Measurements from ENCODE around the gene NPAT. TPM values are rescaled to one million over a fixed set of nuclear protein-coding genes. Genes with fewer than 3 reads are reported as not detected.

Gene NPAT
- total and polyA plus RNA-seq, 2 of the 13 experiments (the other 11 are each of a cell fraction or from before 2014, with no cell fraction given): 4.4 to 11.2 TPM

- TF ChIP-seq RAD51 (IDR thresholded peaks at IDR 0.05; ENCODE audit: borderline replicate concordance) (no peak), ZNF180 (CRISPR knock-in tag; IDR thresholded peaks at IDR 0.05; ENCODE audit: borderline replicate concordance, low read depth) (no peak), ZNF253 (CRISPR knock-in tag; IDR thresholded peaks at IDR 0.05; ENCODE audit: borderline replicate concordance) (peak; percentile 11; the same call in 1 of the 2 replicates), HDAC1 (CRISPR knock-in tag; IDR thresholded peaks at IDR 0.05) (no peak), TERF1 (CRISPR knock-in tag; IDR thresholded peaks at IDR 0.05) (peak; percentile 66; the same call in 1 of the 2 replicates), ZNF883 (CRISPR knock-in tag; IDR thresholded peaks at IDR 0.05; ENCODE audit: not compliant biosample characterization) (no peak), ZMAT3 (CRISPR knock-in tag; conservative IDR thresholded peaks at IDR 0.05) (0 out of 2 replicates have a peak, but pooled peaks have one; percentile 6), ZNF354B (CRISPR knock-in tag; IDR thresholded peaks at IDR 0.05) (peak; percentile 54; the same call in 1 of the 2 replicates), ZNF382 (CRISPR knock-in tag; IDR thresholded peaks at IDR 0.05; ENCODE audit: borderline replicate concordance) (no peak), ZNF337 (CRISPR knock-in tag; IDR thresholded peaks at IDR 0.05; ENCODE audit: borderline replicate concordance, low read depth) (0 out of 2 replicates have a peak, but pooled peaks have one; percentile 28), ZNF20 (CRISPR knock-in tag; IDR thresholded peaks at IDR 0.05) (no peak), SALL2 (CRISPR knock-in tag; IDR thresholded peaks at IDR 0.05) (no peak), ZNF552 (CRISPR knock-in tag; IDR thresholded peaks at IDR 0.05; ENCODE audit: borderline replicate concordance) (peak; percentile 19; the same call in 1 of the 2 replicates), POLR2AphosphoS5 (IDR thresholded peaks at IDR 0.05; ENCODE audit: low read depth, low read length) (peak; percentile 4; the same call in 1 of the 2 replicates), TRIM24 (CRISPR knock-in tag; IDR thresholded peaks at IDR 0.05) (no peak), TMF1 (CRISPR knock-in tag; IDR thresholded peaks at IDR 0.05; ENCODE audit: low read depth) (no peak), ZNF75D (CRISPR knock-in tag; IDR thresholded peaks at IDR 0.05; ENCODE audit: borderline replicate concordance) (no peak), TFDP1 (CRISPR knock-in tag; IDR thresholded peaks at IDR 0.05; ENCODE audit: borderline replicate concordance) (no peak), ZNF234 (CRISPR knock-in tag; conservative IDR thresholded peaks at IDR 0.05) (0 out of 2 replicates have a peak, but pooled peaks have one; percentile 16), SOX5 (CRISPR knock-in tag; IDR thresholded peaks at IDR 0.05; ENCODE audit: borderline replicate concordance) (no peak), ZFP37 (CRISPR knock-in tag; IDR thresholded peaks at IDR 0.05; ENCODE audit: borderline replicate concordance) (no peak), NR2F2 (IDR thresholded peaks at IDR 0.05; ENCODE audit: borderline replicate concordance, low read depth) (no peak), ZNF383 (CRISPR knock-in tag; IDR thresholded peaks at IDR 0.05; ENCODE audit: borderline replicate concordance) (no peak), ZNF501 (CRISPR knock-in tag; IDR thresholded peaks at IDR 0.05) (peak; percentile 1), TCF7 (IDR thresholded peaks at IDR 0.05; ENCODE audit: low read depth) (no peak), SSRP1 (CRISPR knock-in tag; IDR thresholded peaks at IDR 0.05) (peak; percentile 66; the same call in 1 of the 2 replicates), IKZF5 (CRISPR knock-in tag; IDR thresholded peaks at IDR 0.05) (no peak), ZNF776 (CRISPR knock-in tag; IDR thresholded peaks at IDR 0.05) (no peak)
Observed at GRCh38 chr11:108223348-108224149, 1.1 kb upstream of the NPAT start (continued).

Data from HepG2 (cell line).